Mononuclear cell (primary cell): ENCODE data around the gene C16orf87. TPM values are rescaled to one million over a fixed set of nuclear protein-coding genes. Genes with fewer than 3 reads are reported as not detected.

Source experiments
- H3K27me3 ChIP-seq: 2 replicates; pipeline ENCODE4 v1.6.0; 2011; ENCODE audit warnings: low read length, control low read depth; ENCODE audit not compliant: insufficient read depth
- H3K4me1 ChIP-seq: 2 replicates; pipeline ENCODE4 v1.5.1; 2011; ENCODE audit warnings: mild to moderate bottlenecking, low read length, control low read depth; ENCODE audit not compliant: insufficient read depth
- H3K4me3 ChIP-seq: 2 replicates; pipeline ENCODE4 v1.5.1; 2011; ENCODE audit warnings: mild to moderate bottlenecking, low read length, moderate library complexity
- H3K9me3 ChIP-seq: 2 replicates; pipeline ENCODE4 v1.5.1; 2011; ENCODE audit warnings: low read depth, mild to moderate bottlenecking, control low read depth, low read length
- total RNA-seq: library from RNA; depleted of rRNA; stranded (reverse); fragments of >200 nt; gene quantifications from one replicate; pipeline ENCODE4 v1.2.3, GENCODE V29; 2012

The C16orf87 gene
- total RNA-seq, 1 donor: 30.4 TPM

GRCh38 chr16:46852130-46852529 is 21.1 kb upstream of the C16orf87 start:
- H3K9me3 ChIP-seq: no peaks in the 10 kb centered on the region
- H3K27me3 ChIP-seq: no peaks in the 10 kb centered on the region

DNA sequence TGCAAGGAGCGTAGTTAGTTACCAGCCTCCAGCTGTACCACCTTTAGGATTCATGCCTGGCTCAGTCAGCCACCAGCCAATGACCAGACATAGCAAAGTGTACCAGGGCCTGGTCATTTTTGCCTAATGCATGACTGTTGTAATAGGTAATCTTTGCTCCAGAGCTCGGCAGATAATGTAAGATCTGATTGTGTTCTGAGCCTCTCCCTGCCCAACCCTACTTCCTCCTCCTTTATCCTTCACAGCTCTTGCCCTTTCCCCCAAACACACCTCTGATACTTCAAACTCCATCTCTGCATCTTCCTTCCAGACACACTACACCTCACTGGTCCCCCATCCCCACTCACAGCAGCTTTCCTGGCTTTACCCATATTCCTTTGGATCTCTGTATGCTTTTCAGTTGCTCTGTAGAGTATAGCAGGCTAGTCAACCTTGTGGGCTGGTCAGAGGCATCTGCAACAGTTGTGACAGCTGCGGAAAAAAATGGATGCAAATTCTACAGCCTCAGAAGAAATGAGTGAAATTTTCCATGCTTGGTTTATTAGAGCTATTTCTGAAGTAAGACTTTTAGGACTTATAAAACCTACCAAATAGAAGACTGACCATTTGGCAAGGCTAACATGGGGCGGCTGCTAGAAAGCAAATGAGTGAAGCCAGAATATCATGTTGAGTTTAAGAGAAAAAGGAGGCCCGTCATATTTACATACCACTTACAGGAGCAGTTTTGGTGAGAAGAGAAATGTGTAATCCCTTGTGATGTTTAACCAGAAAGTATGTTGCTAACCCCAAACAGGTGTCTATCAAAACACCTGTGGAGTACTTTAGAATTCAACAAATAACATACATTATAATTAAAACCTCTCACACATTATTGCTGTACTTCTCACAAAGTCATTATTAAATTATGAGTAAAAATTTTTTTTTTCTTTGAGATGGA is 19.9 kb upstream of the C16orf87 start:
- Histone ChIP-seq H3K4me3 (no peak overlapping the region), H3K4me1 (no peaks in the 10 kb centered on the region), H3K9me3 (no peaks in the 10 kb centered on the region), H3K27me3 (no peaks in the 10 kb centered on the region)

More at GRCh38 chr16:46852130-46852529, 21.1 kb upstream of the C16orf87 start:
- Histone ChIP-seq H3K4me1 (no peaks in the 10 kb centered on the region), H3K4me3 (no peak overlapping the region)

- Histone ChIP-seq H3K4me1 (no peaks in the 10 kb centered on the region), H3K4me3 (no peak overlapping the region), H3K9me3 (no peaks in the 10 kb centered on the region), H3K27me3 (no peaks in the 10 kb centered on the region)
Observed at GRCh38 chr16:46848768-46849764, 18.1 kb upstream of the C16orf87 start.

DNA sequence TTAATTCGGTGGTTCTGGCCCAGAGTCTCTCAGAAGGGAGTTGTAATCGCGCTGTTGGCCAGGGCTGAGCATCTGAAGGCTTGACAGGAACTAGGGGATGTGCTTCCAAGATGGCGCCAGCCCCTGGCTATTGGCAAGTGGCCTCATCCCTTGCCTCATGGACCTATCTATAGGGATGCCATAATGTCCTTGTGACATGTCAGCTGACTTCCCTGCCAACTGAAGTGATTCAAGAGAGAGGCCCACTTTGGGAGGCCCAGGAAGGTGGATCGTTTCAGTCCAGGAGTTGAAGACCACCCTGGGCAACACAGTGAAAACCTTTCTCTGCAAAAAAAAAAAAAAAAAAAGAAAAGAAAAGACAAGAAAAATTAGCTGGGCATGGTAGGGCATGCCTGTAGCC is 15.0 kb upstream of the C16orf87 start:
- no peaks in the 10 kb centered on the region for H3K27me3 ChIP-seq
- H3K4me3 ChIP-seq: no peak overlapping the region
- H3K4me1 ChIP-seq: no peaks in the 10 kb centered on the region
- H3K9me3 ChIP-seq: no peaks in the 10 kb centered on the region

GRCh38 chr16:46844771-46845170 is 13.8 kb upstream of the C16orf87 start:
- no peak overlapping the region for H3K4me3 ChIP-seq
- no peaks in the 10 kb centered on the region for H3K27me3 ChIP-seq
- H3K4me1 ChIP-seq: no peaks in the 10 kb centered on the region
- H3K9me3 ChIP-seq: no peaks in the 10 kb centered on the region

GRCh38 chr16:46843898-46844642 is 13.1 kb upstream of the C16orf87 start:
- Histone ChIP-seq H3K4me1 (no peaks in the 10 kb centered on the region), H3K9me3 (no peaks in the 10 kb centered on the region), H3K4me3 (no peak overlapping the region), H3K27me3 (no peaks in the 10 kb centered on the region)

GRCh38 chr16:46842192-46842895 is 11.4 kb upstream of the C16orf87 start:
- Histone ChIP-seq H3K4me1 (peaks cover 2% of the 10 kb centered on the region), H3K27me3 (no peaks in the 10 kb centered on the region), H3K4me3 (no peak overlapping the region), H3K9me3 (no peaks in the 10 kb centered on the region)

- H3K4me3 ChIP-seq: no peak overlapping the region
- no peaks in the 10 kb centered on the region for H3K27me3 ChIP-seq
- H3K9me3 ChIP-seq: no peaks in the 10 kb centered on the region
- peaks cover 14% of the 10 kb centered on the region for H3K4me1 ChIP-seq
Observed at GRCh38 chr16:46839986-46840443, 9.0 kb upstream of the C16orf87 start.

GRCh38 chr16:46836534-46837530 is 5.9 kb upstream of the C16orf87 start:
- H3K27me3 ChIP-seq: no peaks in the 10 kb centered on the region
- H3K4me1 ChIP-seq: peaks cover 16% of the 10 kb centered on the region
- H3K4me3 ChIP-seq: no peak overlapping the region
- no peaks in the 10 kb centered on the region for H3K9me3 ChIP-seq

GRCh38 chr16:46833460-46833800 is 2.5 kb upstream of the C16orf87 start:
- Histone ChIP-seq H3K27me3 (no peaks in the 10 kb centered on the region), H3K4me3 (no peak overlapping the region), H3K4me1 (peaks cover 32% of the 10 kb centered on the region), H3K9me3 (no peaks in the 10 kb centered on the region)

DNA sequence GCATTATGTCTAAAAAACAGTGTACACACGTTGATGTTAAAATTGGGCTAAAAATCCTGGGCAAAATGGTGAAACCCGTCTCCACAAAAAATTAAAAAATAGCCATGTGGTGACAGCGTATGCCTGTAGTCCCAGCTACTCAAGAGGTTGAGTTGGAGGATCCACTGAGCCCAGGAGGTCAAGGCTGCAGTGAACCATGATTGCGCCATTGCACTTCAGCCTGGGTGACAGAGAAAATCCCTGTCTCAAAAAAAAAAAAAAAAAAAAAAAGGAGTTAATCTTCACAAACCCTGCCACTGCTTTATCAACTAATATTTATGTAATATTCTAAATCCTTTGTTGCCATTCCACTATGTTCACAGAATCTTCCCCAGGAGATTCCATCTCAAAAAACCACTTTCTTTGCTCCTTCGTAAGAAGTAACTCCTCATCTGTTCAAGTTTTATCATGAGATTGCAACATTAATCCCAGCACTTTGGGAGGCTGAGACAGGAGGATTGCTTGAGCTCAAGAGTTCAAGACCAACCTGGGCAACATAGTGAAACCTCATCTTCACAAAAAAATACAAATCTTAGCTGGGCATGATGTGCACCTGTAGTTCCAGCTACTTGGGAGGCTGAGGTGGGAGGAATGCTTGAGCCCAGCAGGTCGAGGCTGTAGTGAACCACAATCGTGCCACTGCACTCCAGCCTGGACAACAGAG is 1.9 kb upstream of the C16orf87 start:
- Histone ChIP-seq H3K9me3 (no peaks in the 10 kb centered on the region), H3K4me3 (no peak overlapping the region), H3K4me1 (peaks cover 32% of the 10 kb centered on the region), H3K27me3 (no peaks in the 10 kb centered on the region)

GRCh38 chr16:46830417-46830901 is 521 bp downstream of the C16orf87 start:
- peak overlapping the region; percentile 85 for H3K4me3 ChIP-seq
- H3K4me1 ChIP-seq: peaks cover 19% of the 10 kb centered on the region
- H3K27me3 ChIP-seq: no peaks in the 10 kb centered on the region
- no peaks in the 10 kb centered on the region for H3K9me3 ChIP-seq
